NCI-H146 (cell line): ENCODE measurements around the gene NDUFA13.

Experiments
- DNase-seq: peaks from one replicate; lab custom pipeline; 2025; lab: John Stamatoyannopoulos, UW

NDUFA13 gene

GRCh38 chr19:19488875-19489690 is 26.9 kb upstream of the NDUFA13 start:
- peak; percentile 97 for DNase-seq

- DNase-seq = no peak
Measured at GRCh38 chr19:19489804-19490204, 26.2 kb upstream of the NDUFA13 start.

- peak; percentile 74 for DNase-seq
Measured at GRCh38 chr19:19490214-19490968, 25.6 kb upstream of the NDUFA13 start.

- no peak for DNase-seq
Measured at GRCh38 chr19:19491321-19492025, 24.6 kb upstream of the NDUFA13 start.

DNA sequence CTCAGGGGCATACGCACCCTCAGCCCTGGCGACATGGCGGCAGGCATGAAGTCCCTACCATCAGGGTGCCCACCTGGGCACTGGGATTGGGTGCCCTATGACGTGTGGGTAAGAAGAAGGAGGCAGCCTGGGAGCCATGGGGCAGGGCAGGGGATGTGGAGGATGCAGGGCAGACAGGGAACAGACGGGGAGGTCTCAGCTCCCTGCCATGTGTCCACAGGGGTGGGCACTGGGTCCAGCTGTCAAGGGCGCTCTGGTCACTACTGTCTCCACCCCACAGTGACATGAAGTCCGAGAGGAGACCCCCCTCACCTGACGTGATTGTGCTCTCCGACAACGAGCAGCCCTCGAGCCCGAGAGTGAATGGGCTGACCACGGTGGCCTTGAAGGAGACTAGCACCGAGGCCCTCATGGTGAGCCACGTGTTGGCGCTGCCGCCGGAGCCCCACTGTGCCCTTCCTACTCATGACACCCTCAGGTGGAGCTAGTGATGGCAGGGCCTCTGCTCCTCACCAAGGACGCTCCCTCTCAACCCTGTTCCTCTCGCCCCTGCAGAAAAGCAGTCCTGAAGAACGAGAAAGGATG is 23.9 kb upstream of the NDUFA13 start:
- no peak for DNase-seq

DNA sequence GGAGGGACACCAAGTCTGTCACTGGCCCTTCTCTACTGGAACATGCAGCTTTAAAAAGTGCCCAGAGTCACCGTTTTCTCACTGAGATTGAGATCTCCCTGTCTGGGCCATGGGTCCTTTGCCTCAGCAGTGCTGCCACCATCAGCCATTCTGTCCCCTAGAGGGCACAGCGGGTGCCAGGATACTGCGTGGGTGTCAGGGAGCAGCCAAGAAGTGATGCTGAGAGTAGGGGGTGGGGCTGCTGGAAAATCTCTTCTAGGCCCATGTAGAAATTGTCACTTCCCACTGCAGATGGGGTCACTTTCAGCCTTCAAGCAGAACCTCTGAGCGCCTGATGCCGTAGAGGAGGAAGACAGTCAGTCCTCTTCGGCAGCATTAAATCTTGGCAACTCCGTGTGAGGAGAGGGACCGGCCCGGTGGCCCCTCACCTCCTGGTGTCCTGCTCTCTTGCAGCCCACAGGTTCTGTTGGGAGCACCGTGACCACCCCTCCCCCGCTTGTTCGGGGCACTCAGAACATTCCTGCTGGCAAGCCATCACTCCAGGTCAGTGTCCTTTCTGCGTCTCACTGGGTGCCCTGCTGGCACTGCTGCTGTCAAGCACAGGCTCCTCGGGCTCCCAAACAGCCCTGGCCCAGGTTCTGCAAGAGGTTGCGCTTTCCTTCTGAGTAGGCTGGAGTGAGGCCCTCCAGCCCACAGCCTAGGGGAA is 22.0 kb upstream of the NDUFA13 start:
- DNase-seq = no peak

- DNase-seq = no peak
Measured at GRCh38 chr19:19495614-19496603, 20.1 kb upstream of the NDUFA13 start.

- DNase-seq = no peak
Measured at GRCh38 chr19:19498255-19498991, 17.6 kb upstream of the NDUFA13 start.

DNA sequence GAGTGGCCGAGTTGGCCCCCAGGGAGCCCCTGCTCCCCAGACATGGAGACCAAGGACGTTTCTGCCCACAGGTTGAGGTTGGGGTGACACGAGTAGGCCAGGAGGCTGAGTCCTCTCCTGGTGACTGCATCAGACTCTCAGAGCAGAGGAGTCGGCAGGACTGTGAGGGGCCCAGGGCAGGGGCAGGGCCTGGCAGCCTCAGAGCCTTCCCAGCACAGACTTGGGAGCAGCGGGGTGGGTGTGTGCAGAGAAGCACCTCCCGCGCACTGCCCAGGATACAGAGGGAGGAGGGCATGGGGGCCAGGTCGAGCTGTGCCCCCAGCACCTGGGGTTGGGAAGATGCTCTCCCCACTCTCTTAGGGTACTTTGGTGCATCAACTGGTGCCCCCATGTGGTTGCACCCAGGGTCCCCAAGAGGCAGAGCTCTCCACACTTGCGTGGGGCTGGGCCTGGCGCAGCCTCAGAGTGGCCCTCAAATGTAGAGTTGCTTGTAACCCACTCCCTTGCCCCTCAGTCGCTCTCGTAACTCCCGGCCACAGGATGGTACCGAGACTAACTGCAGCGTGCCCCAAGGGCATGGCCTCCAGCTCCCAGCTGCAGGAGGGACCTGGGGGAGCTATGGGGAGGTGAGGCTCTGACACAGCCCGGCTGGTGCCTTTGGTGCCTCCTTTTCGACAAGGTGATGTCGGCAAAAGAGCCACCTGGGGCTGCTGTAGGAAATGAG is 16.6 kb upstream of the NDUFA13 start:
- no peak for DNase-seq

- no peak for DNase-seq
Measured at GRCh38 chr19:19500975-19501644, 14.9 kb upstream of the NDUFA13 start.

GRCh38 chr19:19501798-19502197 is 14.2 kb upstream of the NDUFA13 start:
- no peak for DNase-seq

DNA sequence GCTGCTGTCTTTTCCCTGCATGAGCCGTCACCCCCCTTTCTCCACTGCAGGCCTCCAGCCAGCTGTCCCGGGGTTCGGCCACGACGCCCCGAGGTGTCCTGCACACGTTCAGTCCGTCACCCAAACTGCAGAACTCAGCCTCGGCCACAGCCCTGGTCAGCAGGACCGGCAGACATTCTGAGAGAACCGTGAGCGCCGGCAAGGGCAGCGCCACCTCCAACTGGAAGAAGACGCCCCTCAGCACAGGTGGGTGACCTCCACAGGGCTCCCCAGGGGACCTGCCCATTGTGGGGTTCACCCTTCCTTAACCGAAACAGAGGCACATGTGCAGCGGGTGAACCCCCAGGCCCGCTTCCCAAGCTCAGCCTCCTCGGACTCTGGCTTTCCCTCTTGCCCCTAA is 13.7 kb upstream of the NDUFA13 start:
- no peak for DNase-seq

DNA sequence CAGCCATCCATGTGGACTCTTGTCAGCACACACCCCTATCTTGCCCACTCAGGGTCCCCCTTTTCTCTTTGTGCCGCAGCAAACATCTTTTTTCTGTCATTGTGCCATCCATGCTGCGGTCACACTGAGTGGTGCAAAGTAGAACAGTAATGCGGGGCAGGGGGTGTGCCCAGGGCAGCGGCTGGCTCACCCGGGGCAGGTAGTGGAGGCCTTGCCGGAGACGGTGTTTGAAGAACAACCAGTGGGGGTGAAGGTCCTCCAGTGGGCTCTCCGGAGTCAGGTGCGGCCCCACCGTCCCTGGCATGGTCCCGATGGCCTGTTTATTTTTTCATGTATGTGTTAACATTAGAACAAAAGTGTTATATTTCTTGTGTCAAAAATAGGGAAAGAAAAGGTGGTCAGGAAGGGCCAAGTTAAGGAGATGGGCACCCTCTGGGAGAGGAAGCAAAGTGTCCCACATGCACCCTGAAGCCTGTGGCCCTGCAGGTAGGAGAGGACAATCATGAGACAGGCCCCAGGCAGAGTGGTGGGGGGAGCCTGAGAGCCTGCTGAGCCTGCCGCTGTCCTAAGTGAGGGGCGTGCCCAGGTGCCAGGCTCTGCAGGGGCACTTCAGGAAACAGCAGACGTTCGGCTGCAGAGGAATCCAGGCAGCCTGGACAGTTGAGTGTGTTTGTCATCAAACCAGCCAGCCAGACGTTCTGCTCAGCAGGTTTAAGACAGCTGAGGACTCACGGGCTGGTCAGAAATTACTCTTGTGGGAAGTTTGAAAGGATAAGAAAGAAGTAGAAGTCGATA is 13.0 kb upstream of the NDUFA13 start:
- no peak for DNase-seq

DNA sequence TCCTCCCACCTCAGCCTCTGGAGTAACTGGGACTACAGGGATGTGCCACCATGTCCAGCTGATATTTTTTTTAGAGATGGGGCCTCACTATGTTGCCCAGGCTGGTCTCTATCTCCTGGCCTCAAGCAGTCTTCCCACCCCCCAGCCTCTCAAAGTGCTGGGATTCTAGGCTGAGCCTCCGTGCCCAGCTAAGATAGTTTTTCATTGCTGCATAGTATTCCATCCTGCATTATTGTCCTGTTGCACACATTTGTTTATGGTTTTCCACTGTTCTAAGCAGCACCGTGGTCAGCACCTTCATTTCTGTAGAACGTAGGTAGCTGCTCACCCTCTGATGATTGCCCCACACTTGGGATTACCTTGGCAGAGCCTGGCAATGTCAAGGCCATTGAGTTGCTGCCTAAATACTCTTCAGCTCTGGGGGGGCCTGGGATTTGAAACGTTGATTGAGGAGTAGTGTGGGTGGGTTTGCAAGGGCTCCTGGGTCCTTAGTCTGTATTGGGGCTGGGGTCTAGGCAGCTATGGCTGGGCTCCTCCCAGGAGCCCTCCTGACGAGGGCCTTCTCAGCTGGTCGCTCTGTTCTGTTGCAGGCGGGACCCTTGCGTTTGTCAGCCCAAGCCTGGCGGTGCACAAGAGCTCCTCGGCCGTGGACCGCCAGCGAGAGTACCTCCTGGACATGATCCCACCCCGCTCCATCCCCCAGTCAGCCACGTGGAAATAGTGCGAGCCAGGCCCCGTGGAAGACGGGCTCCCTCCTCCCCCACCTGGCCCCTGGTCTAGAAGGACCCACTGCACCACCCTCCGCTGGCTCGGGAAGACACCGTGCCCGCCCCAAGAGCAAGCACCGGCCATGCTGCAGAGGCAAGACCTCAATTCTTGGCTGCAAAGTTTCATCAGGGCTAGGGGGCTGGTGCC is 11.0 kb upstream of the NDUFA13 start:
- no peak for DNase-seq

GRCh38 chr19:19505669-19506326 is 10.2 kb upstream of the NDUFA13 start:
- DNase-seq = no peak

GRCh38 chr19:19506592-19506991 is 9.4 kb upstream of the NDUFA13 start:
- DNase-seq = no peak
